ENCODE measurements around the gene UBC. TPM values are rescaled to one million over a fixed set of nuclear protein-coding genes. Genes with fewer than 3 reads are reported as not detected.

UBC gene
- total and polyA plus RNA-seq, 9 of the 15 experiments (the other 6 are each of a cell fraction or from before 2014, with no cell fraction given), result 533 to 1,153 (median 813) TPM

DNA sequence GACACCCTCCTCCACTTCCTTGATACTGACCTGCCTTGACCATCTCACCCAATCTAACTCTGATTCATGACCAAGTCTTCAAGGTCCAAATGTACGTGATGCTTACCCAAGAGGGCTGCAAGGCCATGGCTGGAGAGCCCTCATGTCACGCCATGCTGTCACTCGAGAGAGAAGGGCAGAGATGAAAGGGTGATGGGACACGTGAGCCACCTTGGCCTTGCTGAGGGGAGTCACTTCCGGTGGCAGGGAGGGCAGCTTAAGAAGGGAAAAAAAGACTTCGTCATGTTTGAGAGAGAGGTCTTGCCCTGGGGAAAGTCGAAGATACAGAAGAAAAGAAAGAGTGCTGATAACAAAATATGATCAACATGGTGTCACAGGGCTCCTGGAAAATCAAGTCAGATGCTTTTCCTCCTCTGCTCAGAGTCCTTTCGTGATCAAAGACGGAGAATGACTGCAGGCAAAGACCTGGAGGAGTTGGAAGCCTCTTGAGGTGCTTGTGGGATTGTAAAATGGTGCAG is 47.5 kb downstream of the UBC start (continued):
- TF ChIP-seq, protein P1, sequence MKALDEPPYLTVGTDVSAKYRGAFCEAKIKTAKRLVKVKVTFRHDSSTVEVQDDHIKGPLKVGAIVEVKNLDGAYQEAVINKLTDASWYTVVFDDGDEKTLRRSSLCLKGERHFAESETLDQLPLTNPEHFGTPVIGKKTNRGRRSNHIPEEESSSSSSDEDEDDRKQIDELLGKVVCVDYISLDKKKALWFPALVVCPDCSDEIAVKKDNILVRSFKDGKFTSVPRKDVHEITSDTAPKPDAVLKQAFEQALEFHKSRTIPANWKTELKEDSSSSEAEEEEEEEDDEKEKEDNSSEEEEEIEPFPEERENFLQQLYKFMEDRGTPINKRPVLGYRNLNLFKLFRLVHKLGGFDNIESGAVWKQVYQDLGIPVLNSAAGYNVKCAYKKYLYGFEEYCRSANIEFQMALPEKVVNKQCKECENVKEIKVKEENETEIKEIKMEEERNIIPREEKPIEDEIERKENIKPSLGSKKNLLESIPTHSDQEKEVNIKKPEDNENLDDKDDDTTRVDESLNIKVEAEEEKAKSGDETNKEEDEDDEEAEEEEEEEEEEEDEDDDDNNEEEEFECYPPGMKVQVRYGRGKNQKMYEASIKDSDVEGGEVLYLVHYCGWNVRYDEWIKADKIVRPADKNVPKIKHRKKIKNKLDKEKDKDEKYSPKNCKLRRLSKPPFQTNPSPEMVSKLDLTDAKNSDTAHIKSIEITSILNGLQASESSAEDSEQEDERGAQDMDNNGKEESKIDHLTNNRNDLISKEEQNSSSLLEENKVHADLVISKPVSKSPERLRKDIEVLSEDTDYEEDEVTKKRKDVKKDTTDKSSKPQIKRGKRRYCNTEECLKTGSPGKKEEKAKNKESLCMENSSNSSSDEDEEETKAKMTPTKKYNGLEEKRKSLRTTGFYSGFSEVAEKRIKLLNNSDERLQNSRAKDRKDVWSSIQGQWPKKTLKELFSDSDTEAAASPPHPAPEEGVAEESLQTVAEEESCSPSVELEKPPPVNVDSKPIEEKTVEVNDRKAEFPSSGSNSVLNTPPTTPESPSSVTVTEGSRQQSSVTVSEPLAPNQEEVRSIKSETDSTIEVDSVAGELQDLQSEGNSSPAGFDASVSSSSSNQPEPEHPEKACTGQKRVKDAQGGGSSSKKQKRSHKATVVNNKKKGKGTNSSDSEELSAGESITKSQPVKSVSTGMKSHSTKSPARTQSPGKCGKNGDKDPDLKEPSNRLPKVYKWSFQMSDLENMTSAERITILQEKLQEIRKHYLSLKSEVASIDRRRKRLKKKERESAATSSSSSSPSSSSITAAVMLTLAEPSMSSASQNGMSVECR (CRISPR knock-in tag; IDR thresholded peaks at IDR 0.05), result no peak
- TF ChIP-seq HSF4 (CRISPR knock-in tag; IDR thresholded peaks at IDR 0.05; ENCODE audit: borderline replicate concordance) (no peak), CBFA2T3 (IDR thresholded peaks at IDR 0.05) (peak; percentile 20; the same call in 1 of the 2 replicates), ETV1 (tag; conservative IDR thresholded peaks at IDR 0.05; ENCODE audit: low read depth) (peak; percentile 73), ZNF76 (CRISPR knock-in tag; IDR thresholded peaks at IDR 0.05; ENCODE audit: borderline replicate concordance) (0 out of 2 replicates have a peak, but pooled peaks have one; percentile 30), ZNF316 (IDR thresholded peaks at IDR 0.05) (no peak), RAD51 (IDR thresholded peaks at IDR 0.05; ENCODE audit: borderline replicate concordance, low read depth) (no peak)
- TF ChIP-seq, protein P2, sequence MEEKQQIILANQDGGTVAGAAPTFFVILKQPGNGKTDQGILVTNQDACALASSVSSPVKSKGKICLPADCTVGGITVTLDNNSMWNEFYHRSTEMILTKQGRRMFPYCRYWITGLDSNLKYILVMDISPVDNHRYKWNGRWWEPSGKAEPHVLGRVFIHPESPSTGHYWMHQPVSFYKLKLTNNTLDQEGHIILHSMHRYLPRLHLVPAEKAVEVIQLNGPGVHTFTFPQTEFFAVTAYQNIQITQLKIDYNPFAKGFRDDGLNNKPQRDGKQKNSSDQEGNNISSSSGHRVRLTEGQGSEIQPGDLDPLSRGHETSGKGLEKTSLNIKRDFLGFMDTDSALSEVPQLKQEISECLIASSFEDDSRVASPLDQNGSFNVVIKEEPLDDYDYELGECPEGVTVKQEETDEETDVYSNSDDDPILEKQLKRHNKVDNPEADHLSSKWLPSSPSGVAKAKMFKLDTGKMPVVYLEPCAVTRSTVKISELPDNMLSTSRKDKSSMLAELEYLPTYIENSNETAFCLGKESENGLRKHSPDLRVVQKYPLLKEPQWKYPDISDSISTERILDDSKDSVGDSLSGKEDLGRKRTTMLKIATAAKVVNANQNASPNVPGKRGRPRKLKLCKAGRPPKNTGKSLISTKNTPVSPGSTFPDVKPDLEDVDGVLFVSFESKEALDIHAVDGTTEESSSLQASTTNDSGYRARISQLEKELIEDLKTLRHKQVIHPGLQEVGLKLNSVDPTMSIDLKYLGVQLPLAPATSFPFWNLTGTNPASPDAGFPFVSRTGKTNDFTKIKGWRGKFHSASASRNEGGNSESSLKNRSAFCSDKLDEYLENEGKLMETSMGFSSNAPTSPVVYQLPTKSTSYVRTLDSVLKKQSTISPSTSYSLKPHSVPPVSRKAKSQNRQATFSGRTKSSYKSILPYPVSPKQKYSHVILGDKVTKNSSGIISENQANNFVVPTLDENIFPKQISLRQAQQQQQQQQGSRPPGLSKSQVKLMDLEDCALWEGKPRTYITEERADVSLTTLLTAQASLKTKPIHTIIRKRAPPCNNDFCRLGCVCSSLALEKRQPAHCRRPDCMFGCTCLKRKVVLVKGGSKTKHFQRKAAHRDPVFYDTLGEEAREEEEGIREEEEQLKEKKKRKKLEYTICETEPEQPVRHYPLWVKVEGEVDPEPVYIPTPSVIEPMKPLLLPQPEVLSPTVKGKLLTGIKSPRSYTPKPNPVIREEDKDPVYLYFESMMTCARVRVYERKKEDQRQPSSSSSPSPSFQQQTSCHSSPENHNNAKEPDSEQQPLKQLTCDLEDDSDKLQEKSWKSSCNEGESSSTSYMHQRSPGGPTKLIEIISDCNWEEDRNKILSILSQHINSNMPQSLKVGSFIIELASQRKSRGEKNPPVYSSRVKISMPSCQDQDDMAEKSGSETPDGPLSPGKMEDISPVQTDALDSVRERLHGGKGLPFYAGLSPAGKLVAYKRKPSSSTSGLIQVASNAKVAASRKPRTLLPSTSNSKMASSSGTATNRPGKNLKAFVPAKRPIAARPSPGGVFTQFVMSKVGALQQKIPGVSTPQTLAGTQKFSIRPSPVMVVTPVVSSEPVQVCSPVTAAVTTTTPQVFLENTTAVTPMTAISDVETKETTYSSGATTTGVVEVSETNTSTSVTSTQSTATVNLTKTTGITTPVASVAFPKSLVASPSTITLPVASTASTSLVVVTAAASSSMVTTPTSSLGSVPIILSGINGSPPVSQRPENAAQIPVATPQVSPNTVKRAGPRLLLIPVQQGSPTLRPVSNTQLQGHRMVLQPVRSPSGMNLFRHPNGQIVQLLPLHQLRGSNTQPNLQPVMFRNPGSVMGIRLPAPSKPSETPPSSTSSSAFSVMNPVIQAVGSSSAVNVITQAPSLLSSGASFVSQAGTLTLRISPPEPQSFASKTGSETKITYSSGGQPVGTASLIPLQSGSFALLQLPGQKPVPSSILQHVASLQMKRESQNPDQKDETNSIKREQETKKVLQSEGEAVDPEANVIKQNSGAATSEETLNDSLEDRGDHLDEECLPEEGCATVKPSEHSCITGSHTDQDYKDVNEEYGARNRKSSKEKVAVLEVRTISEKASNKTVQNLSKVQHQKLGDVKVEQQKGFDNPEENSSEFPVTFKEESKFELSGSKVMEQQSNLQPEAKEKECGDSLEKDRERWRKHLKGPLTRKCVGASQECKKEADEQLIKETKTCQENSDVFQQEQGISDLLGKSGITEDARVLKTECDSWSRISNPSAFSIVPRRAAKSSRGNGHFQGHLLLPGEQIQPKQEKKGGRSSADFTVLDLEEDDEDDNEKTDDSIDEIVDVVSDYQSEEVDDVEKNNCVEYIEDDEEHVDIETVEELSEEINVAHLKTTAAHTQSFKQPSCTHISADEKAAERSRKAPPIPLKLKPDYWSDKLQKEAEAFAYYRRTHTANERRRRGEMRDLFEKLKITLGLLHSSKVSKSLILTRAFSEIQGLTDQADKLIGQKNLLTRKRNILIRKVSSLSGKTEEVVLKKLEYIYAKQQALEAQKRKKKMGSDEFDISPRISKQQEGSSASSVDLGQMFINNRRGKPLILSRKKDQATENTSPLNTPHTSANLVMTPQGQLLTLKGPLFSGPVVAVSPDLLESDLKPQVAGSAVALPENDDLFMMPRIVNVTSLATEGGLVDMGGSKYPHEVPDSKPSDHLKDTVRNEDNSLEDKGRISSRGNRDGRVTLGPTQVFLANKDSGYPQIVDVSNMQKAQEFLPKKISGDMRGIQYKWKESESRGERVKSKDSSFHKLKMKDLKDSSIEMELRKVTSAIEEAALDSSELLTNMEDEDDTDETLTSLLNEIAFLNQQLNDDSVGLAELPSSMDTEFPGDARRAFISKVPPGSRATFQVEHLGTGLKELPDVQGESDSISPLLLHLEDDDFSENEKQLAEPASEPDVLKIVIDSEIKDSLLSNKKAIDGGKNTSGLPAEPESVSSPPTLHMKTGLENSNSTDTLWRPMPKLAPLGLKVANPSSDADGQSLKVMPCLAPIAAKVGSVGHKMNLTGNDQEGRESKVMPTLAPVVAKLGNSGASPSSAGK (IDR thresholded peaks at IDR 0.05), result peak; percentile 30; the same call in 1 of the 2 replicates
- TF ChIP-seq, protein P3, sequence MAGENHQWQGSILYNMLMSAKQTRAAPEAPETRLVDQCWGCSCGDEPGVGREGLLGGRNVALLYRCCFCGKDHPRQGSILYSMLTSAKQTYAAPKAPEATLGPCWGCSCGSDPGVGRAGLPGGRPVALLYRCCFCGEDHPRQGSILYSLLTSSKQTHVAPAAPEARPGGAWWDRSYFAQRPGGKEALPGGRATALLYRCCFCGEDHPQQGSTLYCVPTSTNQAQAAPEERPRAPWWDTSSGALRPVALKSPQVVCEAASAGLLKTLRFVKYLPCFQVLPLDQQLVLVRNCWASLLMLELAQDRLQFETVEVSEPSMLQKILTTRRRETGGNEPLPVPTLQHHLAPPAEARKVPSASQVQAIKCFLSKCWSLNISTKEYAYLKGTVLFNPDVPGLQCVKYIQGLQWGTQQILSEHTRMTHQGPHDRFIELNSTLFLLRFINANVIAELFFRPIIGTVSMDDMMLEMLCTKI (IDR thresholded peaks at IDR 0.05; ENCODE audit: partially characterized antibody), result no peak
- TF ChIP-seq, protein P4, sequence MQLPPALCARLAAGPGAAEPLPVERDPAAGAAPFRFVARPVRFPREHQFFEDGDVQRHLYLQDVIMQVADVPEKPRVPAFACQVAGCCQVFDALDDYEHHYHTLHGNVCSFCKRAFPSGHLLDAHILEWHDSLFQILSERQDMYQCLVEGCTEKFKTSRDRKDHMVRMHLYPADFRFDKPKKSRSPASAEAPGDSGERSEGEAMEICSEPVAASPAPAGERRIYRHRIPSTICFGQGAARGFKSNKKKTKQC (CRISPR knock-in tag; IDR thresholded peaks at IDR 0.05), result peak; percentile 53; the same call in 1 of the 2 replicates

All from K562 (cell line).